ENCODE results near the gene ACOT9.
"Not testable (repeated sequence)": the region's sequence is repeated elsewhere in the genome, so short reads cannot be mapped to it uniquely, and the experiment has no call there.

ACOT9 gene

GRCh38 chrX:23704673-23705206, 38.3 kb downstream of the ACOT9 start:
- DNase-seq (ENCODE audit: extremely low read depth, insufficient read length) = no peak
- Histone ChIP-seq H3K27me3 (replicated peaks; ENCODE audit: control insufficient read depth, insufficient read depth, low read length) (no peaks in the 10 kb centered on the region), H3K36me3 (ENCODE audit: control insufficient read depth, insufficient read depth, low read length) (no peaks in the 10 kb centered on the region), H3K4me3 (replicated peaks; ENCODE audit: low read depth, low read length) (no peak overlapping the region)
- TF ChIP-seq, protein P1, sequence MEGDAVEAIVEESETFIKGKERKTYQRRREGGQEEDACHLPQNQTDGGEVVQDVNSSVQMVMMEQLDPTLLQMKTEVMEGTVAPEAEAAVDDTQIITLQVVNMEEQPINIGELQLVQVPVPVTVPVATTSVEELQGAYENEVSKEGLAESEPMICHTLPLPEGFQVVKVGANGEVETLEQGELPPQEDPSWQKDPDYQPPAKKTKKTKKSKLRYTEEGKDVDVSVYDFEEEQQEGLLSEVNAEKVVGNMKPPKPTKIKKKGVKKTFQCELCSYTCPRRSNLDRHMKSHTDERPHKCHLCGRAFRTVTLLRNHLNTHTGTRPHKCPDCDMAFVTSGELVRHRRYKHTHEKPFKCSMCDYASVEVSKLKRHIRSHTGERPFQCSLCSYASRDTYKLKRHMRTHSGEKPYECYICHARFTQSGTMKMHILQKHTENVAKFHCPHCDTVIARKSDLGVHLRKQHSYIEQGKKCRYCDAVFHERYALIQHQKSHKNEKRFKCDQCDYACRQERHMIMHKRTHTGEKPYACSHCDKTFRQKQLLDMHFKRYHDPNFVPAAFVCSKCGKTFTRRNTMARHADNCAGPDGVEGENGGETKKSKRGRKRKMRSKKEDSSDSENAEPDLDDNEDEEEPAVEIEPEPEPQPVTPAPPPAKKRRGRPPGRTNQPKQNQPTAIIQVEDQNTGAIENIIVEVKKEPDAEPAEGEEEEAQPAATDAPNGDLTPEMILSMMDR (IDR thresholded peaks at IDR 0.05; ENCODE audit: insufficient read depth, low read length, poor library complexity, severe bottlenecking) = no peak

DNA sequence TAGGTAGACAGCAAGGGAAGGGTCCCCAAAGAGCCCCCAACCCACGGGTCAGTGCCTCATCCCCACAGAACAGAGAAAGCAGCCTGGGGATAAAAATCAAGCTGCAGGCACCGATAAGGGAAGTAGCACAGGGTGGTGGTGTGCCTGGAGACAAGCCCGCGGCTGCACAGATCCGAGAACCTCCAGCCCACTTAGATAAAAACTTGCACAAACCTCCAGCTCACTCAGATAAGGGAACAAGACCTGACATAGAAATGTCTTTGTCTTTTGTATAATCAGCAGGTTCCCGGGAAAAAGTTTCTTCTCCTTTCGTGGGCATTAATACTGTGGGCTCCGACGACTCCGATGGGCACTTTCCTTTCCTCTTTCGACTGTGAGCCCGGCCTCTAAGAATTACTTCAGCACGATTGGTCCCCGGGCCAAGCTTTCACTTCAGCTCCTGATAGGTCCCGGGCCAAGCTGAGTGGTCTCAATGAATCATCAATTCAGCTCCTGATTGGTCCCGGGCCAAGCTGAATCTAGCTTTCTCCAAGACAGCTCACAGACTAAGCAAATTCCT, 43.4 kb downstream of the ACOT9 start:
- TF ChIP-seq, protein P1 (IDR thresholded peaks at IDR 0.05; ENCODE audit: insufficient read depth, low read length, poor library complexity, severe bottlenecking) = no peak
- Histone ChIP-seq H3K27me3 (replicated peaks; ENCODE audit: control insufficient read depth, insufficient read depth, low read length) (no peaks in the 10 kb centered on the region), H3K36me3 (ENCODE audit: control insufficient read depth, insufficient read depth, low read length) (no peaks in the 10 kb centered on the region), H3K4me3 (replicated peaks; ENCODE audit: low read depth, low read length) (no peak overlapping the region)
- no peak for DNase-seq (ENCODE audit: extremely low read depth, insufficient read length)

DNA sequence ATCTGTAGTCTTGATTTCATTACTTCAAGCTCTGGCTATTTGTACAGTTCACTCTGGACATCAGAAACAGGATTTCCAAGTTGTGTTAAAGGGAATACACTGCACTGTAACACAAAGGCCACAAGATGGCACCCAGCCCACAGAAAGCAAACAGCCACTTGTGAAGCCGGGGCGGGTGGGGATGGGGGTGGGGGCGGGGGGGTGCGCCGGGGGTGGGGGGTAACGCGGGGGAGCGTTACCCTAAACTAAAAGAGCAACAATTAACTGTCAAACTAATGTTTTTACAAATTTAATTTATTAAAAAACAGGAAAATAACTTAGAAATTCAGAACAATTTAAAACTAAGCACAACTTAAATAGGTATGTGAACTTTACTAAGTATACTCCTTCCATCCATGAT, 48.5 kb downstream of the ACOT9 start:
- TF ChIP-seq, protein P1 (IDR thresholded peaks at IDR 0.05; ENCODE audit: insufficient read depth, low read length, poor library complexity, severe bottlenecking) = peak; percentile 59
- H3K36me3 ChIP-seq (ENCODE audit: control insufficient read depth, insufficient read depth, low read length) = no peaks in the 10 kb centered on the region
- DNase-seq (ENCODE audit: extremely low read depth, insufficient read length) = no peak
- H3K4me3 ChIP-seq (replicated peaks; ENCODE audit: low read depth, low read length) = no peak overlapping the region
- H3K27me3 ChIP-seq (replicated peaks; ENCODE audit: control insufficient read depth, insufficient read depth, low read length) = no peaks in the 10 kb centered on the region

- H3K4me3 ChIP-seq (replicated peaks; ENCODE audit: low read depth, low read length) = no peak overlapping the region
- H3K27me3 ChIP-seq (replicated peaks; ENCODE audit: control insufficient read depth, insufficient read depth, low read length) = no peaks in the 10 kb centered on the region
- no peak for DNase-seq (ENCODE audit: extremely low read depth, insufficient read length)
- TF ChIP-seq, protein P1 (IDR thresholded peaks at IDR 0.05; ENCODE audit: insufficient read depth, low read length, poor library complexity, severe bottlenecking) = no peak
- no peaks in the 10 kb centered on the region for H3K36me3 ChIP-seq (ENCODE audit: control insufficient read depth, insufficient read depth, low read length)
Observed at GRCh38 chrX:23692166-23692565, 50.9 kb downstream of the ACOT9 start.

DNA sequence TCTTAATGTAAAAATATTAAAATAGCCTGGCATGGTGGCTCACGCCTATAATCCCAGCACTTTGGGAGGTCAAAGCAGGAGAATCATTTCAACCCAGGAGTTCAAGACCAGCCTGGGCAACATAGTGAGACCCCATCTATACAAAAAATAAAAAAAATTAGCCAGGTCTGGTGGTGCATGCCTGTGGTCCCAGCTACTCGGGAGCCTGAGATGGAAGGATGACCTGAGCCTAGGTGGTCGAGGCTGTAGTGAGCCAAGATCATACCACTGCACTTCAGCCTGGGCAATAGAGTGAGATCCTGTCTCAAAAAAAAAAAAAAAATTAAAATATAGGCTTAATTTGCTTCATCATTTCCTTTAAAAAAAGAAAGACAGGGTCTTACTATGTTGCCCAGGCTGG, 66.6 kb downstream of the ACOT9 start:
- not testable (repeated sequence) for DNase-seq (ENCODE audit: extremely low read depth, insufficient read length); H3K36me3 ChIP-seq (ENCODE audit: control insufficient read depth, insufficient read depth, low read length); H3K4me3 ChIP-seq (replicated peaks; ENCODE audit: low read depth, low read length); H3K27me3 ChIP-seq (replicated peaks; ENCODE audit: control insufficient read depth, insufficient read depth, low read length)

DNA sequence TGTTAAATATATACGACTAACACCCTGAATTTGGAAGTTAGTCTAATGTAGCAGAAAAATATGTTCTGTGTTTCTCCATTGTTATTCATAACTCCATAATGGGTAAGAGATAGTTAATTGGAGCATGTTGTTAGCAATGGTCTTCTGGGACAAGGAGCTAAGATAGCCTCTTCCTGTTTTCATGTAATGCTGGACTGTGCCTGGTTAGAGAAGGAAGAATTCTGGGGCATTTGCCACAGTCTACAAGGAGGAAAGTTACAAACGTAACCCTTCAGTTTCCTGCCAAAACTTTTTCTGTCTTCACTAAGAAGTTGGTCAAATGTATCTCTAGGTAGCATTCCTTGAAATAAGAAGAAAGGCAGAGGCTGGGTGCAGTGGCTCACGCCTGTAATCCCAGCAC, 70.0 kb downstream of the ACOT9 start:
- H3K4me3 ChIP-seq (replicated peaks; ENCODE audit: low read depth, low read length) = no peak overlapping the region
- no peak for DNase-seq (ENCODE audit: extremely low read depth, insufficient read length)
- TF ChIP-seq, protein P1 (IDR thresholded peaks at IDR 0.05; ENCODE audit: insufficient read depth, low read length, poor library complexity, severe bottlenecking) = no peak
- no peaks in the 10 kb centered on the region for H3K36me3 ChIP-seq (ENCODE audit: control insufficient read depth, insufficient read depth, low read length)
- H3K27me3 ChIP-seq (replicated peaks; ENCODE audit: control insufficient read depth, insufficient read depth, low read length) = no peaks in the 10 kb centered on the region
